ENCODE data around the gene HSPA9.

Gene HSPA9

GRCh38 chr5:138560971-138561370 lies 14.2 kb downstream of the HSPA9 start:
- DNase-seq (ENCODE audit: low spot score): no peak

- DNase-seq (ENCODE audit: low spot score): no peak
Measured at GRCh38 chr5:138559937-138560336, 15.3 kb downstream of the HSPA9 start.

GRCh38 chr5:138557677-138558076 lies 17.5 kb downstream of the HSPA9 start:
- DNase-seq (ENCODE audit: low spot score): no peak

GRCh38 chr5:138554143-138554542 lies 21.1 kb downstream of the HSPA9 start:
- no peak for DNase-seq (ENCODE audit: low spot score)

GRCh38 chr5:138553437-138554095 lies 21.6 kb downstream of the HSPA9 start:
- DNase-seq (ENCODE audit: low spot score): no peak

- DNase-seq (ENCODE audit: low spot score): no peak
Measured at GRCh38 chr5:138552657-138553056, 22.5 kb downstream of the HSPA9 start.

GRCh38 chr5:138549414-138549813 lies 25.8 kb downstream of the HSPA9 start:
- no peak for DNase-seq (ENCODE audit: low spot score)

GRCh38 chr5:138545919-138546562 lies 29.2 kb downstream of the HSPA9 start:
- no peak for DNase-seq (ENCODE audit: low spot score)

- no peak for DNase-seq (ENCODE audit: low spot score)
Measured at GRCh38 chr5:138544181-138545134, 30.7 kb downstream of the HSPA9 start.

GRCh38 chr5:138543730-138544104 lies 31.5 kb downstream of the HSPA9 start:
- DNase-seq (ENCODE audit: low spot score): peak; percentile 64

GRCh38 chr5:138542956-138543729 lies 32.1 kb downstream of the HSPA9 start, which contains the start of gene ETF1:
TSS of gene ETF1 (minus strand) at chr5:138543236. CDS start at chr5:138542918, 318 bp downstream.
- DNase-seq (ENCODE audit: low spot score): peak; percentile 98

GRCh38 chr5:138542180-138542955 lies 32.8 kb downstream of the HSPA9 start:
- DNase-seq (ENCODE audit: low spot score): no peak

- no peak for DNase-seq (ENCODE audit: low spot score)
Measured at GRCh38 chr5:138541511-138542179, 33.6 kb downstream of the HSPA9 start.

GRCh38 chr5:138539791-138540190 lies 35.4 kb downstream of the HSPA9 start:
- DNase-seq (ENCODE audit: low spot score): no peak

- no peak for DNase-seq (ENCODE audit: low spot score)
Measured at GRCh38 chr5:138538943-138539627, 36.1 kb downstream of the HSPA9 start.

GRCh38 chr5:138536665-138537315 lies 38.4 kb downstream of the HSPA9 start:
- DNase-seq (ENCODE audit: low spot score): peak; percentile 39

- no peak for DNase-seq (ENCODE audit: low spot score)
Measured at GRCh38 chr5:138536215-138536614, 39.0 kb downstream of the HSPA9 start.

- no peak for DNase-seq (ENCODE audit: low spot score)
Measured at GRCh38 chr5:138533973-138534941, 40.9 kb downstream of the HSPA9 start.

Data from iPS-NIHi11 (cell line).